Measurements from ENCODE around the gene NCOA7.
A peak's percentile ranks its signal among the peaks of the same experiment; 100 is the strongest.

The NCOA7 gene

DNA sequence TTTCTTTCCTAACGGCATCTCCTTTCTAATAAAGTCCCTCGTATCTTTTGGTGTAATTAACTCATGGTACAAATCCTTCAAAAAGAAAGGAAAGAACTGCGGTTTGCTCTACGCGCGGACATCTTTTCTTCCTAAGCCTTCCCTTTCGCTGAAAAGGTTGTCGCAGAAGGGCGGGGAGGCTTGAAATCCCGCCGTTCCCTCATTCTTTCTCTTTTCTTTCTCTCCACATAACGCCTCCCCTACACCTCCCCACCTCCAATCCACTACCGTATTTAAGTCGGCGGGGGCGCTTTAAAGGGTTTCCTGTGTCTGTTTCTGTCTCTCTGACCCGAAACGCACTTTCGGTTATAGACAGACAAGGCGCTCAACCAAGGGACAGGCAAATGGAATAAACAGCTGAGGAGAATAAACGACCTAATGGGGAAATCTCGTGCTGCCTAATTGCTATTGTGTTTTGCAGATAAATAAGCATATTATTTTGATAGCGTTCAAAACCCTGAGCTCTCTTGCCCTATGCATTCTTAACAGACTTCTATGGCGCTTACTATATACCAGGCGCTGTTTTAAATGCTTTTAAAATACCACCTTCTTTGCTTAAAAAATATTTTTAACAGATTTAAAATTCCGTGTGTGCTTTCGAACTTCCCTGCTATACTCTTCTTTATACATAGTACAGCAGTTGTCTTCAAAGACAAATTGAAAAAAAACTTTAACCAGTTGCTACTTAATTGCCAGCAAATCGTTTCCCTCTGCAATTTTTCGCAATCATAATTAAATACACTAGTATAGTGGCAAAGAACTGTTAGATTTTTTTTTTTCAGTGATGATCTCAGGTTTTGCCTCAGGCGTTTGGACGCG lies 43.8 kb upstream of the NCOA7 start:
- TF ChIP-seq, protein P1, sequence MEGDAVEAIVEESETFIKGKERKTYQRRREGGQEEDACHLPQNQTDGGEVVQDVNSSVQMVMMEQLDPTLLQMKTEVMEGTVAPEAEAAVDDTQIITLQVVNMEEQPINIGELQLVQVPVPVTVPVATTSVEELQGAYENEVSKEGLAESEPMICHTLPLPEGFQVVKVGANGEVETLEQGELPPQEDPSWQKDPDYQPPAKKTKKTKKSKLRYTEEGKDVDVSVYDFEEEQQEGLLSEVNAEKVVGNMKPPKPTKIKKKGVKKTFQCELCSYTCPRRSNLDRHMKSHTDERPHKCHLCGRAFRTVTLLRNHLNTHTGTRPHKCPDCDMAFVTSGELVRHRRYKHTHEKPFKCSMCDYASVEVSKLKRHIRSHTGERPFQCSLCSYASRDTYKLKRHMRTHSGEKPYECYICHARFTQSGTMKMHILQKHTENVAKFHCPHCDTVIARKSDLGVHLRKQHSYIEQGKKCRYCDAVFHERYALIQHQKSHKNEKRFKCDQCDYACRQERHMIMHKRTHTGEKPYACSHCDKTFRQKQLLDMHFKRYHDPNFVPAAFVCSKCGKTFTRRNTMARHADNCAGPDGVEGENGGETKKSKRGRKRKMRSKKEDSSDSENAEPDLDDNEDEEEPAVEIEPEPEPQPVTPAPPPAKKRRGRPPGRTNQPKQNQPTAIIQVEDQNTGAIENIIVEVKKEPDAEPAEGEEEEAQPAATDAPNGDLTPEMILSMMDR (IDR thresholded peaks at IDR 0.05): no peak

- TF ChIP-seq, protein P1 (IDR thresholded peaks at IDR 0.05): no peak
These were observed 43.0 kb upstream of the NCOA7 start for GRCh38 chr6:125747589-125748405.

GRCh38 chr6:125748406-125749172 lies 42.2 kb upstream of the NCOA7 start:
- TF ChIP-seq, protein P1 (IDR thresholded peaks at IDR 0.05): no peak

- TF ChIP-seq, protein P1 (IDR thresholded peaks at IDR 0.05): 0 out of 2 replicates have a peak, but pooled peaks have one; percentile 16
These were observed 41.4 kb upstream of the NCOA7 start, which contains the start of gene HEY2 for GRCh38 chr6:125749173-125749864. Gene HEY2, plus strand, starts transcription at chr6:125749632. Its CDS starts 145 bp downstream, at chr6:125749777.

- TF ChIP-seq, protein P1 (IDR thresholded peaks at IDR 0.05): no peak
These were observed 40.7 kb upstream of the NCOA7 start for GRCh38 chr6:125749865-125750691.

GRCh38 chr6:125750692-125751333 lies 39.9 kb upstream of the NCOA7 start:
- TF ChIP-seq, protein P1 (IDR thresholded peaks at IDR 0.05): no peak
